Measurements from ENCODE around the gene NEK8. TPM values are rescaled to one million over a fixed set of nuclear protein-coding genes. Genes with fewer than 3 reads are reported as not detected.

The NEK8 gene
- total RNA-seq, 1 experiment from 2014 or later, result 8.6 TPM

- BruUV-seq (replicated peaks), result no TSS peak
- no peaks in the 10 kb centered on the region for H3K27me3 Mint-ChIP-seq (ENCODE audit: insufficient read depth, unreplicated experiment)
- intact Hi-C loops (cut with micrococcal nuclease), result no loop called here
- no peak for DNase-seq (ENCODE audit: unreplicated experiment)
- peaks cover under 1% of the 10 kb centered on the region for H3K4me1 Mint-ChIP-seq (ENCODE audit: insufficient read depth, unreplicated experiment)
- TF ChIP-seq, protein P1, sequence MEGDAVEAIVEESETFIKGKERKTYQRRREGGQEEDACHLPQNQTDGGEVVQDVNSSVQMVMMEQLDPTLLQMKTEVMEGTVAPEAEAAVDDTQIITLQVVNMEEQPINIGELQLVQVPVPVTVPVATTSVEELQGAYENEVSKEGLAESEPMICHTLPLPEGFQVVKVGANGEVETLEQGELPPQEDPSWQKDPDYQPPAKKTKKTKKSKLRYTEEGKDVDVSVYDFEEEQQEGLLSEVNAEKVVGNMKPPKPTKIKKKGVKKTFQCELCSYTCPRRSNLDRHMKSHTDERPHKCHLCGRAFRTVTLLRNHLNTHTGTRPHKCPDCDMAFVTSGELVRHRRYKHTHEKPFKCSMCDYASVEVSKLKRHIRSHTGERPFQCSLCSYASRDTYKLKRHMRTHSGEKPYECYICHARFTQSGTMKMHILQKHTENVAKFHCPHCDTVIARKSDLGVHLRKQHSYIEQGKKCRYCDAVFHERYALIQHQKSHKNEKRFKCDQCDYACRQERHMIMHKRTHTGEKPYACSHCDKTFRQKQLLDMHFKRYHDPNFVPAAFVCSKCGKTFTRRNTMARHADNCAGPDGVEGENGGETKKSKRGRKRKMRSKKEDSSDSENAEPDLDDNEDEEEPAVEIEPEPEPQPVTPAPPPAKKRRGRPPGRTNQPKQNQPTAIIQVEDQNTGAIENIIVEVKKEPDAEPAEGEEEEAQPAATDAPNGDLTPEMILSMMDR (IDR thresholded peaks at IDR 0.05; ENCODE audit: unreplicated experiment), result no peak
- H3K27ac Mint-ChIP-seq (ENCODE audit: low read depth, unreplicated experiment), result no peak overlapping the region
- POLR2A ChIA-PET, result interaction anchor here (0.7 to 1.1 kb wide), 2 partner anchors 31 to 160 kb away, joined by 3 read pairs; no protein-coding TSS in a partner anchor
- no peaks in the 10 kb centered on the region for H3K9me3 Mint-ChIP-seq (ENCODE audit: unreplicated experiment)
- CTCF ChIA-PET, result interaction anchor here (0.6 to 2.1 kb wide), 2 partner anchors 20 to 58 kb away, joined by 3 to 7 read pairs; no protein-coding TSS in a partner anchor
- H3K36me3 Mint-ChIP-seq (ENCODE audit: insufficient read depth, unreplicated experiment), result peaks cover 47% of the 10 kb centered on the region
- H3K4me3 Mint-ChIP-seq (ENCODE audit: unreplicated experiment), result no peak overlapping the region
These were observed 54.6 kb downstream of the NEK8 start for GRCh38 chr17:28783161-28783560.

GRCh38 chr17:28788100-28788499 lies 59.5 kb downstream of the NEK8 start:
- BruUV-seq (replicated peaks), result no TSS peak
- CTCF ChIA-PET, result interaction anchor here (0.6 to 2.8 kb wide), 3 partner anchors 13 to 43 kb away, joined by 3 to 8 read pairs (median 6); no protein-coding TSS in a partner anchor
- POLR2A ChIA-PET, result interaction anchor here (0.8 to 1.3 kb wide), 3 partner anchors 15 to 24 kb away, joined by 3 read pairs; no protein-coding TSS in a partner anchor
- no peaks in the 10 kb centered on the region for H3K27me3 Mint-ChIP-seq (ENCODE audit: insufficient read depth, unreplicated experiment)
- no peak for DNase-seq (ENCODE audit: unreplicated experiment)
- TF ChIP-seq, protein P1 (IDR thresholded peaks at IDR 0.05; ENCODE audit: unreplicated experiment), result no peak
- no peaks in the 10 kb centered on the region for H3K9me3 Mint-ChIP-seq (ENCODE audit: unreplicated experiment)
- intact Hi-C loops (cut with micrococcal nuclease), result no loop called here
- H3K4me3 Mint-ChIP-seq (ENCODE audit: unreplicated experiment), result no peak overlapping the region
- H3K36me3 Mint-ChIP-seq (ENCODE audit: insufficient read depth, unreplicated experiment), result peaks cover 58% of the 10 kb centered on the region
- peaks cover 2% of the 10 kb centered on the region for H3K4me1 Mint-ChIP-seq (ENCODE audit: insufficient read depth, unreplicated experiment)
- no peak overlapping the region for H3K27ac Mint-ChIP-seq (ENCODE audit: low read depth, unreplicated experiment)

Other genes with a start within 250 kb of the NEK8 start
- gene FOXN1, start 222.4 kb upstream of the NEK8 start, total RNA-seq (2022), result not detected in 2 replicates
- gene UNC119, start 176.2 kb upstream of the NEK8 start, total RNA-seq (2022), result 12.5 and 13.7 TPM in 2 replicates
- gene PIGS, start 157.3 kb upstream of the NEK8 start, total RNA-seq (2022), result 50.5 and 56.1 TPM in 2 replicates
- 2.4 and 6.0 TPM in 2 replicates for gene ALDOC, start 151.9 kb upstream of the NEK8 start, total RNA-seq (2022)
- 31.5 and 38.1 TPM in 2 replicates for gene SPAG5, start 129.8 kb upstream of the NEK8 start, total RNA-seq (2022)
- gene RSKR, start 114.6 kb upstream of the NEK8 start, total RNA-seq (2022), result 19.9 and 24.1 TPM in 2 replicates
- 119 and 126 TPM in 2 replicates for gene BLTP2, start 83.6 kb upstream of the NEK8 start, total RNA-seq (2022)
- 31.4 and 31.8 TPM in 2 replicates for gene SDF2, start 66.9 kb upstream of the NEK8 start, total RNA-seq (2022)
- gene SUPT6H, start 66.6 kb upstream of the NEK8 start, total RNA-seq (2022), result 81.7 and 86.4 TPM in 2 replicates
- gene PROCA1, start 16.9 kb upstream of the NEK8 start, total RNA-seq (2022), result 0.86 and 1.1 TPM in 2 replicates
- gene RAB34, start 10.9 kb upstream of the NEK8 start, total RNA-seq (2022), result 90.0 and 105 TPM in 2 replicates
- 1,941 and 2,110 TPM in 2 replicates for gene RPL23A, start 8.8 kb upstream of the NEK8 start, total RNA-seq (2022)
- gene TLCD1, start 2.6 kb upstream of the NEK8 start, total RNA-seq (2022), result 13.4 and 18.7 TPM in 2 replicates
- 106 and 126 TPM in 2 replicates for gene TRAF4, start 15.2 kb downstream of the NEK8 start, total RNA-seq (2022)
- 18.5 and 22.2 TPM in 2 replicates for gene FAM222B, start 114.0 kb downstream of the NEK8 start, total RNA-seq (2022)
- gene ERAL1, start 126.2 kb downstream of the NEK8 start, total RNA-seq (2022), result 51.6 and 53.7 TPM in 2 replicates
- gene FLOT2, start 168.9 kb downstream of the NEK8 start, total RNA-seq (2022), result 98.5 and 126 TPM in 2 replicates
- 9.1 and 9.5 TPM in 2 replicates for gene DHRS13, start 174.3 kb downstream of the NEK8 start, total RNA-seq (2022)
- 37.6 and 38.2 TPM in 2 replicates for gene PHF12, start 222.7 kb downstream of the NEK8 start, total RNA-seq (2022)

Data from MCF 10A (cell line).